AG09319 (cell line): ENCODE data around the gene LSAMP.

ENCODE experiments used
- DNase-seq: peaks from one replicate; pipeline ENCODE4 v3.0.0-alpha.2; 2010; ENCODE audit warnings: low read depth; ENCODE audit errors: extremely low read depth
- CTCF ChIP-seq: IDR thresholded peaks from 2 replicates; pipeline ENCODE4 v1.5.1; 2011; ENCODE audit warnings: low read depth, mild to moderate bottlenecking, inconsistent platforms, low read length, moderate library complexity

Gene LSAMP

DNA sequence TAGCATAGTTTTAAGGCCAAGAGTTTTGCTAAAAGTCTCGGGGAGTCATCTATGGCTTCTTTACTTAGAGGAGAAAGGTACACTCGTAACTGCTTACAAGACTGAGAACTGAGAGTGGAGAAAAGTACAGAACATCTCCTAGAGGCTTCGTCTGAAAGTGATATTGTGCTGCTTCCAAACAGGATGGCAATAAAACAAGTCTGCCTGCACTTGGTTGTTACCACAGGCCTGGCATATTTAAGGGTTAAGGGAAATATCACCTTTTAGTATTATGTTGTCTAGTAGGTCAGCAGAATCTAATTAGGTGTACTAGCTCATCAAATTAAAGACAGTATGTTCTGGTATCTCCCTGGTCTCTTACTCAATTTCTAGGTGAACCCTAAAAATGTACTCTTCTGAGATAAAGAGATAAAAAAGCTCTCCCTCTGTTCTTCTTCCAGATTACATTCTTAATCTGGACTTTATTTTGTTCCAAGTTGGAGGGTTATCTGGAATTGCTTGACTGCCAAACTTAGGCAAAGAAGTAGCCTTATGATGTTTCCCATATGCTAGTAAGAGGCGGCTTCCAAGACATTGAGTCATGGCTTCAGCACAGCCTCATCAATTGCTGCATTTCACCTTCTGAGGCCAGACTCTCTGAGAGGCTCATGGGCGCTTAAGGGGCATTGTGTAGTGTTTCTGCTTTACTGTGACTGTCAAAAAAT lies 181.3 kb downstream of the LSAMP start:
- no peak for TF ChIP-seq CTCF
- DNase-seq = no peak

DNA sequence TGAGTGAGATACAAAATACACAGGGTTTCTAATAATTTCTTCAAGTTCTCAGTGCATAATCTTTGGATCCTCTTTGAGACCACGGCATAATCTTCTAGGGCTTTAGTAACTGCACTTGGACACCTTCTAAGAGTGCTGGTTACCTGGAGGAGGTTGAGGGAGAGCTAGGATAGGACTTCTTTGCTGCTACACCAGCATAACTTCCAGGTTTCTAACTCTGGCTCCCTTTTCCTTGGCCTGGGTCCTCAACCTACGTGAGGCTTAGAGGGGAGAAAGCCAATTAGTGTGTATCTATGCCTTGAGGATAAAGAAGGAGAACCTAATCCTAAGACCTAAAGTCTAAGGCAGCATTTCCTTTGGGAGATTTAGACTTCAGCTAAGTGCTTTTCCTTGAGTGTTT lies 184.8 kb downstream of the LSAMP start:
- DNase-seq = no peak
- TF ChIP-seq CTCF = no peak

- DNase-seq = no peak
- TF ChIP-seq CTCF = no peak
Observed at GRCh38 chr3:116259984-116260383, 185.3 kb downstream of the LSAMP start.

GRCh38 chr3:116256843-116257485 lies 188.3 kb downstream of the LSAMP start:
- DNase-seq = no peak

DNA sequence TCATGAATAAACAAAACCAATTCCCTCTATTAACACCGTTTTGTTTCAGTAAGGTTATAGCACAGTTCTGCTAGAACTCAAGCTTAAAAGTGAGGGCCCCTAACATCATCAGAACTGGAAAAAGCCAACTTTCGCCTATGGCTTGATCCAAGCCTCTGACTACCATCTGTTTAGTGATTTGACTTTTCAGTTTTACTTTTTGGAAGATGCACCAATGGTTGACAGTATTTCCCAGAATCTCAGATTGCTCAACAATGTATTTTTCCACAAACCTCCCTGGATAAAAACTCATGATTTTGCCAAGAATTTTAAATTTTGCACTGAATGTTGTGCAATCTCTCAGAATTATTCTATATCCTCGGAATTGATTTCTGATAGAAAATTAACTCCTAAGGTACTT lies 190.7 kb downstream of the LSAMP start:
- no peak for DNase-seq
- TF ChIP-seq CTCF = no peak

More at GRCh38 chr3:116256843-116257485, 188.3 kb downstream of the LSAMP start:
- TF ChIP-seq CTCF = no peak

DNA sequence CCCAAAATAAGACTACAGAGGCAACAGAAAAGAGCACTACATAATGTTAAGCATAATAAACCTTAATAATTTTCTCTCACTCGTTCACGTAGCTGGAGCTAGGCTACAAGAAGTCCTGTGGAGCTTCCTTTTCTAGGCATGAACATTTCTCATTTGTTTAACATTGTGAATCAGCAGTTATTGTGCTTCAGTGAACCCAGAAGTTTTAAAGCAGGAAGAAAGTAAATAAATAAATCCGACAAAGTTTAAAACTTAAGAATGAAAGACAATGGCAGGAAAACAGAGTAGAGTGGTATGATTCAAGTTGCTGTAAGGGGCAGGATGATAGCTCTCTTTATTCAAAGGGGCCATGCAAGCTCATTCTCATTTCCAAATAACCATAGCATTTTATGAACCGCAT lies 191.8 kb downstream of the LSAMP start:
- TF ChIP-seq CTCF = no peak
- no peak for DNase-seq

DNA sequence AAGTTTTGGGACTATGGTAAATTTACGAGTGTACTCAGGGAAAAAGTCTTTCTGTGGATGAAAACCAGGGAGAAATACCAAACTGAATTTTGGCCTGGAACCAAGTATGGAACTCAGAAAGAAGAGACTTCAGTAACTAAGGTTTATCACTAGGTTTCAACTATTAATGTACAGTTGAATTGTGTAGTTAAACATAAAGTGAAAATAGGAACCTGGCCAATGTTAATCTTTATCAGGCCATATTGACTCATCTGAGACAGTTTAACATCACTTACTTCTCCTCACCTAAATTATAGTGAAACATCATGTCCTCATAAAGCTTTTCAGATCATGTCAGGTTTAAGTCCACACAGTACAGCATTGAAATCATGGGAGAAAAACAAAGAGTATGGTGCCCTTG lies 197.7 kb downstream of the LSAMP start:
- no peak for TF ChIP-seq CTCF
- no peak for DNase-seq
